ENCODE results near the gene NDUFS7. TPM values are rescaled to one million over a fixed set of nuclear protein-coding genes. Genes with fewer than 3 reads are reported as not detected.
A peak's percentile ranks its signal among the peaks of the same experiment; 100 is the strongest.

NDUFS7 gene
- total and polyA plus RNA-seq, 7 donors: 177 to 423 (median 294) TPM

DNA sequence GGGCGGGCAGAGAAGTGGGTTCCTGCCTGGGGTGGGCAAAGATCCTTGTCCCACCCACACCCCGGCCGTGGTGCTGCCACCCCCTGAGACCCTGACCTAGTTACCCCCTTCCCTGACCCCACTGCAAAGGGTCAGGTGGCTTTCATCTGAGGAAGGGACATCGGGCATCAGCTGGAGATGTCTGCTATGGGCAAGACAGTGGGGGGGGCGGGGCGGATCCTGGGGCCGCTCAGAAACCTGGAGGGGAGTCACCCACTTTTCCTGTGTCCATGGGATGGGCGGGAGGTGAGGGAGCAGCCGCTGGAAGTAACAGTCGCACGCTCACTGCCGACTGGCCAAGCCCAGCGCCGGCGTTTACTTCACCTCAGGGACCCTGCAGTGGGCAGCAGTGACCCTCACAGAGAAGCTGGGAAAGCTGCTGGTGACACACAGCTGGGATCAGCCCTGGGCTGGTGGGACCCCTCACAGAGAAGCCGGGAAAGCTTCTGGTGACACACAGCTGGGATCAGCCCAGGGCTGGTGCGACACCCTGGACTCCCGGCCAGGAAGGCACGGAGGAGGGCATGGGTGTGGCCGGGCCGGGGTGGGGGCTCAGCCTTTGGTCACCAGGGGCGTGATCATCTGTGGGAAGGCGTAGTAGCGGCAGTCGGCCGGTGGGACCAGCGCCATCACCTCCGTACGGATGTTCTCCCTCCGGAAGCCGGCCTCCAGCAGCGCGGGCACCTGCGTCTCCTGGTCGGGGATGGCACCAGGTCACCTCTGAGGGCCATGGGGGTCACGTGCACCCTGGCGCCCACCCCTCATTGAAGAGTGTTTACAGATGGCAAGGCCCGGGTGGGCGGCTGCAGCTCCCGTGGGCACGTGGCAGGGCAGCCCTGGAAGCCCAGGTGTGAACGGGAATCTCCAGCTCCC lies 13.3 kb downstream of the NDUFS7 start:
- ATAC-seq (peak in 1 of 4 donors; percentile 7), DNase-seq (no peak)
- peaks cover 0 to 44% of the 10 kb centered on the region in 2 donors for H3K36me3 ChIP-seq (ENCODE audit: insufficient read depth in 1 of 2, low read depth in 1 of 2)
- intact Hi-C loops (cut with DNase I): loop anchor here in 1 of 2 donors (5.0 kb wide), 1 partner anchor 120 kb away; the partner anchor contains the start of gene FAM174C
- H3K27me3 ChIP-seq (ENCODE audit: insufficient read depth in 3 of 3, low read length in 2 of 3): no peaks in the 10 kb centered on the region
- H3K4me3 ChIP-seq: no peak overlapping the region
- H3K27ac ChIP-seq: peak overlapping the region; percentile 36
- no peaks in the 10 kb centered on the region for H3K9me3 ChIP-seq
- TF ChIP-seq, protein P1, sequence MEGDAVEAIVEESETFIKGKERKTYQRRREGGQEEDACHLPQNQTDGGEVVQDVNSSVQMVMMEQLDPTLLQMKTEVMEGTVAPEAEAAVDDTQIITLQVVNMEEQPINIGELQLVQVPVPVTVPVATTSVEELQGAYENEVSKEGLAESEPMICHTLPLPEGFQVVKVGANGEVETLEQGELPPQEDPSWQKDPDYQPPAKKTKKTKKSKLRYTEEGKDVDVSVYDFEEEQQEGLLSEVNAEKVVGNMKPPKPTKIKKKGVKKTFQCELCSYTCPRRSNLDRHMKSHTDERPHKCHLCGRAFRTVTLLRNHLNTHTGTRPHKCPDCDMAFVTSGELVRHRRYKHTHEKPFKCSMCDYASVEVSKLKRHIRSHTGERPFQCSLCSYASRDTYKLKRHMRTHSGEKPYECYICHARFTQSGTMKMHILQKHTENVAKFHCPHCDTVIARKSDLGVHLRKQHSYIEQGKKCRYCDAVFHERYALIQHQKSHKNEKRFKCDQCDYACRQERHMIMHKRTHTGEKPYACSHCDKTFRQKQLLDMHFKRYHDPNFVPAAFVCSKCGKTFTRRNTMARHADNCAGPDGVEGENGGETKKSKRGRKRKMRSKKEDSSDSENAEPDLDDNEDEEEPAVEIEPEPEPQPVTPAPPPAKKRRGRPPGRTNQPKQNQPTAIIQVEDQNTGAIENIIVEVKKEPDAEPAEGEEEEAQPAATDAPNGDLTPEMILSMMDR (IDR thresholded peaks at IDR 0.05): no peak
- WGBS, 3 donors: 44 to 57% (median 44%) methylated on average over 42 of the region's 42 CpGs
- H3K4me1 ChIP-seq: peaks cover 25% of the 10 kb centered on the region

DNA sequence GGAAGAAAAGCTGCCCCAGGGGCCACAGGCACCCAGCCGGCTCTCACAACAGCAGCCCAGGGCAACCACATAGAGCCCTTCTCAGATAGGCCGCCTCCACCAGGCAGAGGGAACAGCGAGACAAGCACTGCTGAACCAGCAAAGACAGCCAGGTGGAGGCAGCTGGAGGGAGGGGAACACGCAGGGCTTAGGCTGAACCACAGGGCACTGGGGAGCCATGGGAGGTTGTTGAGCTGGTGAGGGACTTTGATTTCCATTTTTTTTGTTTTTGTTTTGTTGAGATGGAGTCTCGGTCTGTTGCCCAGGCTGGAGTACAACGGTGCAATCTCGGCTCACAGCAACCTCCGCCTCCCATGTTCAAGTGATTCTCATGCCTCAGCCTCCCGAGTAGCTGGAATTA lies 14.1 kb downstream of the NDUFS7 start:
- peaks cover 25% of the 10 kb centered on the region for H3K4me1 ChIP-seq
- no peak overlapping the region for H3K4me3 ChIP-seq
- ATAC-seq (no peak), DNase-seq (no peak)
- 76 to 91% (median 76%) methylated on average over 9 of the region's 9 CpGs for WGBS, 3 donors
- H3K27ac ChIP-seq: peak overlapping the region; percentile 36
- H3K36me3 ChIP-seq (ENCODE audit: insufficient read depth in 1 of 2, low read depth in 1 of 2): peaks cover 0 to 36% of the 10 kb centered on the region in 2 donors
- H3K27me3 ChIP-seq (ENCODE audit: insufficient read depth in 3 of 3, low read length in 2 of 3): no peaks in the 10 kb centered on the region
- TF ChIP-seq, protein P1 (IDR thresholded peaks at IDR 0.05): no peak
- intact Hi-C loops (cut with DNase I): loop anchor here in 1 of 2 donors (5.0 kb wide), 1 partner anchor 121 kb away; the partner anchor contains the start of gene FAM174C
- H3K9me3 ChIP-seq: no peaks in the 10 kb centered on the region

DNA sequence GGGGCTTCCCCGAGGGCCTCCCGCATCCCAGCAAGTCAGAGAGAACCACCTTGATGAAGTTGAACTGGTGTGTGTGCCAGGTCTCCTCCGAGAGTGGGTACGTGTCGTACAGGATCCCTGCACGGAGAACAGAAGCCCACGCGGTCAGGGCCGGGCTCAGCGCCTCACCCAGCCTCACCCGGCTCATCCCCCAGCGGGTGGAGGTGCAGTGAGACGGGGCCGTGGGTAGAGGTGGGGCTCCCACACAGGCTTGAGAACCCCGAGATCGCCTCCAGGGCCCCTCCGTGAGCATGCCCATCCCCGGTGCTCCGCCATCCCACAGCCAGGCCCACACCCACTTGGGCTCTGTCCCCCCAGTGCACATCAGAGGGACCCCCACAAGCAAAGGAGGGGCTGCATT lies 15.4 kb downstream of the NDUFS7 start:
- Histone ChIP-seq H3K36me3 (ENCODE audit: insufficient read depth in 1 of 2, low read depth in 1 of 2) (peaks cover 0 to 23% of the 10 kb centered on the region in 2 donors), H3K27me3 (ENCODE audit: insufficient read depth in 3 of 3, low read length in 2 of 3) (no peaks in the 10 kb centered on the region), H3K4me1 (peaks cover 25% of the 10 kb centered on the region), H3K9me3 (no peaks in the 10 kb centered on the region), H3K4me3 (no peak overlapping the region), H3K27ac (peak overlapping the region; percentile 16)
- intact Hi-C loops (cut with DNase I): loop anchor here in 1 of 2 donors (5.0 kb wide), 1 partner anchor 122 kb away; the partner anchor contains the start of gene FAM174C
- 79 to 88% (median 83%) methylated on average over 19 of the region's 19 CpGs for WGBS, 3 donors
- DNase-seq (no peak), ATAC-seq (no peak)
- TF ChIP-seq, protein P1 (IDR thresholded peaks at IDR 0.05): no peak

DNA sequence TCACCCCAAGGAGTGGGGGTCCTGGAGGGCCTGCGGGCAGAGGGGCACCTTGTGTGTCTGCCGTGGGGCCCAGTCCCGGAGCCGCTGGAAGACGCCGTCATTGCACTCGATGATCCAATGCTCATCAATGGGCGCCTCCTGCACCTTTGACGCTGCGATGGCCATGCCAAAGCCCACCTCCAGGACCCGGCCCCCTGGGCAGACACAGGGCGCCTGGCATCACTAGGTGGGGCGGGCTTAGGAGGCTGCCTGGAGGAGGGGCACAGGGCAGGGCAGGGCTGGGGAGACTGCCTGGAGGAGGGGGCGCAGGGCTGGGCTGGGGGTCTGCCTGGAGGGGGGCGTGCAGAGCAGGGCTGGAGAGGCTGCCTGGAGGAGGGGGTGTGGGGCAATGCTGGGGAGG lies 16.0 kb downstream of the NDUFS7 start:
- DNase-seq (no peak), ATAC-seq (no peak)
- H3K27me3 ChIP-seq (ENCODE audit: insufficient read depth in 3 of 3, low read length in 2 of 3): no peaks in the 10 kb centered on the region
- no peaks in the 10 kb centered on the region for H3K9me3 ChIP-seq
- intact Hi-C loops (cut with DNase I): loop anchor here (2.0 to 10.0 kb wide), 3 partner anchors 15 to 825 kb away; partner anchors contain the start of genes BSG (in 1 of the 2) and FAM174C (in 1 of the 2)
- peak overlapping the region; percentile 16 for H3K27ac ChIP-seq
- peaks cover 0 to 21% of the 10 kb centered on the region in 2 donors for H3K36me3 ChIP-seq (ENCODE audit: insufficient read depth in 1 of 2, low read depth in 1 of 2)
- H3K4me3 ChIP-seq: no peak overlapping the region
- peaks cover 25% of the 10 kb centered on the region for H3K4me1 ChIP-seq
- TF ChIP-seq, protein P1 (IDR thresholded peaks at IDR 0.05): no peak
- 89 to 95% (median 90%) methylated on average over 15 of the region's 15 CpGs for WGBS, 3 donors

Data from psoas muscle (tissue), 8 donors.